ENCODE measurements around the gene QRICH2.
"Not testable (repeated sequence)": the region's sequence is repeated elsewhere in the genome, so short reads cannot be mapped to it uniquely, and the experiment has no call there.

QRICH2 gene

DNA sequence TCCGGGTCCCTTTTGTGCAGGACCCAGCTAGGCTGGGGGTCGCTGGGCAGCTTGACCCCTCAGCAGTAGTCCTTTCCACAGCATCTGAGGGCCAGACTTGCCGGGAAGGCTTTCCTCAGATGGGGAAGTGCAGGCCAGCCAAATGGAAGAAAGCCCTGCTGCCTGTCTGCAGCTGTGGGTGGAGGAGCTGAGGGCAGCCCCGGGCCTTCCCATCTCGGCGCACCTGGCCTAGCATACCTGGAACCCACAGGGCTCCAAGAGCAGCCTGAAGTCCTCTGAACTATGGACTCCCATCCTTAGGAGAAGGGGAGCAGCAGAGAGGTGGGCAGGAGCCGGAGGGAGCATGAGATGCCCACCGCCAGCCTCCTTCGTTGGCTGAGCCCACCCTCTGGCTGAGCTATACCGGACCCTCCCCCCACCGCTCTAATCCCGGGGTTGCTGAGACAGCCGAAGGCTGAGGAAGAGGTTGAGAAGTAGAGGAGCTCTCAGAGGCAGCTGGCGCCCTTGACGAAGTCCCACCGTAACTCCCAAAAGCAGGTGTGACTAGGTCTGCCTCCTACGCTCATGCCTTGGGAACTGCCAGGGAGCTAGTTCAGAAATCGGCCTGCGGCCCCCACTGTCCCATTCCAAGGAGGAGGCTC, 29.7 kb downstream of the QRICH2 start:
- no peak for DNase-seq (ENCODE audit: low spot score)

DNA sequence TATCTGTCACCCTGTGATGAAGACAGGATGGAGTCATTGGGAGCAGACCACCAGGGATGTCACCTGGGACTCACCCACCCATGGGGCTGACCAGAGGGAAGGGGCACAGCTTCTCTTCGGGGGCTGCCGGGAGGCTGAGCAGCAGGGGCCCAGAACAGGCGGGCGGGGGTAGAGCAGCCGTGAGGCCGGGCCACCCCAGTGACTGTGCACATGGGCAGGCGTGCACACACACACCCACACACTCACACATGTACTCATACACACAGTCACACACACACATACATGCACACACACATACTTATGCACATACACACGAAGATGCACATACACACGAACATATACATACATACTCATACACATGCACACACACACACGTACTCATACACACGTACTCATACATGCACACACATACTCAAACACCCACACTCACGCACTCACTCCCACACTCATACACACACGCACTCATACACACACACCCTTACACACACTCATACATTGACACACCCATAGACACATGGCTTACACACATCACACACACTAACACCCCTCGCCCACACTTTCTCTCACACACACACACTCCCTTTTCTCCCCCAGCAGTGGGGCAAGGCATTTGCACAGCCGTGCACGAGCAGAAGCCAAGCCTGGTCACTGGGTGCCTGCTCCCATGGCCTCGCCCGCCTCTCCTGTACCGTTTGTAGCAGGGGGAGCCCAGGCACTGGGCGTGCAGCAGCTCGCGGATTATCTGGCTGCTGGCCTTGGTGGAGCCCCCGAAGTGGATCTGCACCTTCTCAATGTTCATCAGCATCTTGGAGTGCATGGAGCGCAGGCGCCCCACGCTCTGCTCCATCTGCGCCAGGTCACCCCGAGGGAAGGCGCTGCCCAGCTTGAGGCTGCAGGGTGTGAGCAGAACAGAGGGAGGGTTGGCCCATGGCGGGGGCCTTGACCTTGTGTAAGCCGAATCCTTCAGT, 30.5 kb downstream of the QRICH2 start:
- DNase-seq (ENCODE audit: low spot score): no peak

DNA sequence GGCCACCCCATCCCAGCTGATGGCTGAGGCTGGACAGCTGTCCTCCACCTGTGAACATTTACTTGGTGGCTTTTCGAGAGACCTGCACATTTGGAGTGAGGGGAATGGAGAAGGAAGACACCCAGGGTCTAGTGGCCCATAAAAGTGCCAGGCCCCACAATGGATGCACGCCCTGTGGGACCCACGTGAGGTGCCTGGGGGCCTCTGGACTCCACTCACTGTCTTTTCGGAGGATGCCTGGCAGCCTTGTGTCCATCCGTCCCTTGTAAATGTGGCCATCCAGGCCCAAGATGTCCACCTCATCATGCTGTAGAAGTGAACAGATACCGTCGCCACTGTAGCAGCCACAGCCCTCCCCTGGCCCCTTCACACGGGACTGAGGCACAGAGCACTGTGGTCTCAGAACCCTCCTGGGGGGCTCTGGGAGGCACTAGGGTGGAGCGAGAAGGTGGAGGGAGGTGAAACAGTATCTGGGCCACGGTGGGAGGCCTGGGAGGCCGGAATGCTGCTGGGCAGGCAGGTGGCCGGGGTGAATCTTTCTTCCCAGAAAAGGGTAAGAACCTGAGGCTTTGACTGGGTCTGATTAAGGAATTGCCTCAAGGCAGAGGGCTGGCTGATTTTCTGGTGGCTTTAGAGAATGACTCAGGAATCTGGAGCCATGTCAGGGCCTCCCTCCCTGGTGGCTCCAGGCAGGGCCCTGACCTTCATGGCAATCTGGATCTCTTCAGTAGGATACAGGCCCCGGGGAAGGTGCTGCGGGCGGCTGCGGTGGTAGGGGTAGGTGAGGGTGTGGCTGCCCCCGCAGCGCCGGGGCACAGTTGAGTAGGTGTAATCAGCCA, 31.4 kb downstream of the QRICH2 start:
- peak; percentile 60 for DNase-seq (ENCODE audit: low spot score)

DNA sequence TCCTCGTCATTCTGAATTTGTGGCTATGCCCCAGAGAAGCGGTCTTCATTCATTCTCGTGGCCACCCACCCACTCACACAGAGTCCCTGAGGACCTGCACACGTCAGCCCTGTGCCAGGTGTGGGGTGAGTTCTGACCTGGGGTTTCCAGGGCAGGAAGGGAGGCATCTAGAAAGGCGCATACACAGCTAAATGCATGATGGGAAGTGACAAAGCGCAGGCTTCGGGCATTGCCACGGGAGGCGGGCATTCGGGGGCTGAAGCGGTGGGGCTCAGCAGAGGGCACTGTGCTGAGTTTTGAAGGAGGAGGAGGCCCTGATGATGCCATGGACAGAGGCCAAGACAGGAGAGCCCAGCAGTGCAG, 32.0 kb downstream of the QRICH2 start:
- no peak for DNase-seq (ENCODE audit: low spot score)

DNA sequence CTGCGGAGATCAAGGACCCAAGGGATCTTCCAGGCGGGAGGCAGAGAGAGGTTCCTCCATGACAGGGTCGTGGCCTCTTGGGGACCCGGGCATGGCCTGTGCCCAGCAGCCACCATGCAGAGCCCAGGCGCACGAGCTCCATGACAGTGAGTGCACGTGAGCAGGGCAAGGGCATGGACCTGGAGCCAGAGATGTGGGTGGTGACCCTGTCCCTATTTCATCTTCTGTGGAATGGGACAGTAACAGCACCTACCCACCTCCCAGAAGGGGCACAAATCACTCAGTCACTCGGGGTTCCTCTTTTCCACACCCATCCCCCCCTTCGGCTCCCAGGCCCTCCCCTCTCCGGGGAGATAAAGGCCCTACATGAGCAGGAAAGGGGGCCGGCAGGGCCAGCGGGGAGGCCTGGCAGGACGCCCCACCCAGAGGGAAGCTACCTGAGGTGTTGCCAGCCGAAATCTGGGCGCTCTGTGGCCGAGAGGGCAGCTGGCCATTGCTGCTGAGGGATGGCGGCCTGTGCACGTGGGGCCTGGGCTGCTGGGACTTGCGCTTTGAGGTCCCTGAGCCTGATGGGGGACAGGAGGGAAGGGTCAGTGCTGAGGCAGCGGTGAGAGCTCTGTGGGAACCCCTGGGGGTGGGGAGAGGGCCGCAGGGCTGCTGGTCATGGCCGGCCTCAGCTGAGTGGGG, 32.6 kb downstream of the QRICH2 start:
- no peak for DNase-seq (ENCODE audit: low spot score)

DNA sequence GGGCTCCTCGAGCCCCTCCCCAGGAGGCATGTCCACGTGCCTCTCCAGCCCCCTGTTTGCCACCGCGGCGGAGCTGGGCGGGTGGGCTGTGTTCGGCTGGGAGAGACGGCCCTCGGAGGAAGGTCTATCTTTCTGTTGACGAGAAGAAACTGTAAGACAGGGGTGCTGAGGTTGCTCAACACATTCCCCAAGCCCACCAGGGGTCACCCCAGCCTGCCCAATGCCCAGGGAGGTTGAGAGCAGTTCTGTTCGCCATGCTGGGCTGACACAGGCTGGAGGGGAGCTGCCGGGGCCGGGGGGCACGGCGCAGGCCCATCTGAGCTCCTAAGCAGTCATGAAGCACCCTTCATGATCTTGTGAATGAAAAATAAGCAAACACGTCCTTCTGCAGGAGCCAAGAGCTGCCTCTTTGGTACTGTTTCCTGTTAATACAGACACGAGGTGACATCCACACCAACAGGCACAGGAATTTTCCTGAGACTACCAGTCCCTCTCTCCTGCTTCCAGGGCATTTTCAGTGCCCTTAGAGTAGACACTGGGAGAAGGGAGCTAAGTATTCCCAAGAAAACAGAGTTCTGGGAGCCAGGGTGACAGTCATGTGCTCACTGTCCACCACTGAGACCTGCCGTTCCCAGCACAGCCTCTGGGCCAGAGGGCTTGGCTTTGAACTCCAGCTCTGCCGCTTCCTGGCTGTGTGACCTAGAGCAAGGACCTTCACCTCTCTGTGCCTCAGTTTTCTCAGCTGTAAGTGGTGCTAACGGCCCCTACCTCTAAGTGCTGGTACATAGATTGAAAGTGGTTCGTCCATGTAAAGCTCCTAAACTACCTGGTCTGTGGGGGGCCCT, 33.7 kb downstream of the QRICH2 start:
- DNase-seq (ENCODE audit: low spot score): no peak

DNA sequence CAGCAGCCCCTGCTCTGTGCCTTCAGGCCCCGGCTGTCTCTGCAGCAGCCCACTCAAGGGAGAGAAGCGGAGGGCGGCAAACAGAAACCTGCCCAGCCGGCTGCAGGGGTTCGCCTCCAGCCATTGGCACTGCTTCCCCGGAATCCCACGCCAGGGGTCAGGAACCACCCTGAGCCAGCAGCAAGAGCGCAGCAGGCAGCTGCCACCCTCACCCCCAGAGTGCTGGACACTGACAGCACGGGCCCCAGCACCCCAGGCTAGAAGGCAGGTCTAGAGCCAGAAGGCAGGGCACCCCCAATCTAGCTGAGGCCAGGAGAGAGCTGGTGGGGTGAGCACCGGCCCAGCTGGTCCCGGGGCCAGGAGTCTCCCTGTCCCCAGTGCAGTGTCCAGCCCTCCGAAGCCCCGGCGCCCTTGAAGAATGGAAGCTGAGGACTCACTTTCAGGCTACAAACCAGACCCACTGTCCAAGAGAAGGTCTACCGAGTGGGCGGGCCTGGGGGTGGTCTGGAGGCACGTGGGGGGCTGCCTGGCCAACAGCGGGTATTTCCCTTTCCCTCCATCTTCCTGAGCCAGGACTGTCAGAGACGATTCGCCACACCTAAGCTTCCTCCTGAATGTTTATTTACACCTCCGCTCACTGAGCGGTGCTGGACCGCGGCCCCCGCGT, 34.5 kb downstream of the QRICH2 start:
- DNase-seq (ENCODE audit: low spot score): no peak

DNA sequence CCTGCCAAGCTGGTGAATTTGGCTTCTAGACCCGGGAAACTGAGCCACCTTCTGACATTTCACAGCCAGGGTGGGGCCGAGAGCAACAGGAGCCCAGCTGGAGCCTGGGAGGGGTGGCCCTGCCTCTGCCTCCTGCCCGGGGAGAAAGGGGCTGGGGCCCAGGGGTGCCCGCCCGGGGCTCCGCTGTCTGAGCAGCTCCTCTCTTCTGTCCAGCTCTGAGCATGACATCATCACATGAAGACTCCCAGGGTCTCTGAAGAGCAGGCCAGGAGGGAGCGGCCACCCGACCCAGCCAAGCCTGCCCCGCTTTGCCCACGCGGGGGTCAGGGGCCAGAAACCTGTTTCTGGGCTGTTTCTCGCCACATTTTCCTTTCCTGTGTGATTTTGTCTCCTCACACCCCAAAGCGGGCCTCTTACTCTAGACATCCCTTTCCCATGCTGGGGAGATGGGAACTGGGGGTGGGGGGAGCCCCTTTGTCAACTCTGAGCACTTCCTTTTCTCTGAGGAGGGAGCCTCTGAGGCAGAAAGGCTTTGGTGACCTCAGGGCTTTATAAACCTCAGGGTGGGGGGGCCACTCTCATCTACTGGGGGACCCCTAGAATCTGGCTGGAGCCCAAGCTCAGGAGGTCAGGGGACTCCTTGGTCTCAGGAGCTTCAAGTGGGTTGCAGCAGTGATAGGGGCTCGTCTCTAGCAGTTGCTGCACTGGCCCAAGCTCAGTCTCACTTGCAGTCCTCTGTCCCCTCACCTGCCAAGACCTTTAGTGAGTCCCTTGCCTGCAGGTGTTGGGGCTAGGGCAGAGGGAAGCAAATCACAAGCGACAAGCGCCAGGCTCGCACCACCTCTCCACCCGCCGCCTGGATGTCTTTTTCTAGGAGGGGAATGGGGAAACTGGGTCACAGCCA, 35.3 kb downstream of the QRICH2 start:
- no peak for DNase-seq (ENCODE audit: low spot score)

DNA sequence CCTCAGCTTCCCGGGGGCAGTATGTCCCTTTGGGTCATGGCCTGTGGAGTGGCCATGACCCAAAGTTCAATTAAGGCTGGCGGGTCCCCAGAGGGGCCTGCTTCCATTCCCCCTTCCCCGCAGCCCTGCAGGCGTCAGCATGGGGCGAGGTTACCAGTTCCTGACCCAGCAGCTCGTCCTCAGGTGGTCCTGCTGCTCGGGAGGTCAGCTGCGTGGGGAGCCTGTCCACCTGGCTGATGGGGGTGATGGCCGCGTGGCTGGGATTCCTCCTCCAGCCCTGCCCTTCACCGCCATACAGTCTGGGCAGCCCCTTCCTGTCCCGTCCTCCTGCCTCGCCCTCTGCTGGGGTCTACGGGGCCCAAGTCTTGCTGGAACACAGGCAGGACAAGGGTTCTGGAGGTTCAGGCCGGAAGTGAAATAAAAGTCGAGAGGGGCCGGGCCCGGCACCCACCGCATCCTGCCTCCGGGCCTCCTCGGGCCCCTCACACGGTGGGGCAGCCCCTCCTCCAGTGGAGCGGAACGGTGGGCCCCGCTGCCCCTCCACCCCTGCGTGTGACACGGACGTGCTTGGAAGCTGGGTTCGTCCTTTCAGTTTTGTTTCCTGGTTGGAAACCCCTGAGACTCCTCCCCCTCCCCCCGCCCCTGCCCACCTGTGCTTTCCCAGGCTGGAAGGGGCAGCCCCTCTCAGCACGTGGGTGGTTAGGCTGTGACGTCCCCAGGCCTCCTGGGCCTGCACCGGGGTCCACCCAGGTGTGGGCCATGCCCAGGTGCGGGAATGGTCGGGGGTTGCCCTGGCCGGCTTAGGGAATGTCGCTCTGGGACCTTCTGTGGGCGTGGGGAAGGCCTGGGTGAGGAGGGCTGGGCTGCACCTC, 36.2 kb downstream of the QRICH2 start:
- DNase-seq (ENCODE audit: low spot score): no peak

DNA sequence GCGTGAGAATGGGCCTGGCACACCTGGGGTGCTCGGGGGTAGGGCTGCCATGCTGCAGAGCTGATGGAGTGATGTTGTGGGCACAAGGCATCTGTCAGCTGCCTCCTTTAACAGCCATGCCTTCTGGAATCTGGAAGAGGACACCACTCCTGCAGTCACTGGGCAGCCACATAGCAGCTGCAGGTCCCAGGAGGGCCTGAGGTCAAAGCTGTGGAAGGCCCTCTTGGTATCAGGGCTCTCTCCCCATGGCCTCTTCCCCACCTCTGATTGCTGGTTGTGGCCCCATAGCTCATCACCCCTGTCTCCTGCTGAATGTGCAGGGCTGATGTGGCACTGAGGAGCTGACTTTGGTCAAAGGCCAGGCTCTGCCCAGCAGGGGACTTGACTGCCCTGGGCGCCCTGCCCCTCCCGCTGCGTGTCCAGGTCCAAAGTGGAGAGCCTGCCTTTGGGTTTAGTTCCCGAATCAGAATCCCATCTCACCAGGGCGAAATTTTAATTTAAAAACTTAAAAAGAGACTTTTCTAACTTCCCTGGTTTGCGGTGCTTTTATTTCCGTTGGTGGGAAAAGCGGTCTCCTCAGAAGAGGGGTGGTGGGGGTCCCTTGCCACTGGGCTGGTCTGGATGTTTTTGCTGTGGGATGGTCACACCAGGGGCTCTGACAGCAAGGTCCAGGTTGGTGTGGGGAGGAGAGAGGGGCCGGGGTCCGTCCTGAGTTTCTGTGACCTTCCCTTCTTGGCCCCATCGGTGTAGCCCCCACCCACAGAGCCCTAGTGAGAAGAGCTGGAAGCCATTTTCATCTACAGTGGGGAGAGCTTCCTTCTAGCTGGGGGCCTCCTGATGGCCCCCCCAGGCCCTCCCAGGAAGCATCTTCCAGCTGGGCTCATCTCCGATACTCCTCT, 37.1 kb downstream of the QRICH2 start:
- DNase-seq (ENCODE audit: low spot score): no peak

DNA sequence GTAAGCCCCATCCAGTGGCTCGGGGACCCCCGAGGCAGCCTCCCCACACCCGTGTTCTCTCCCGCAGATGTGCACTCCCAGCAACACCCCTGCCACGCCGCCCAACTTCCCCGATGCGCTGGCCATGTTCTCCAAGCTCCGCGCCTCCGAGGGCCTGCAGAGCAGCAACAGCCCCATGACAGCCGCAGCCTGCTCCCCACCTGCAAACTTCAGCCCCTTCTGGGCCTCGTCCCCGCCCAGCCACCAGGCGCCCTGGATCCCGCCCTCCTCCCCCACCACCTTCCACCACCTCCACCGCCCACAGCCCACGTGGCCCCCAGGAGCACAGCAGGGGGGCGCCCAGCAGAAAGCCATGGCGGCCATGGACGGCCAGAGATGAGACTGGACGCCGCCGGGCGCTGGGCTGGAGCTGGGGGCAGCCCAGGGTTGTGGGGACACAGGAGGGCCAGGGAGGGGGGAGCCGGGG, 37.9 kb downstream of the QRICH2 start:
- no peak for DNase-seq (ENCODE audit: low spot score)

DNA sequence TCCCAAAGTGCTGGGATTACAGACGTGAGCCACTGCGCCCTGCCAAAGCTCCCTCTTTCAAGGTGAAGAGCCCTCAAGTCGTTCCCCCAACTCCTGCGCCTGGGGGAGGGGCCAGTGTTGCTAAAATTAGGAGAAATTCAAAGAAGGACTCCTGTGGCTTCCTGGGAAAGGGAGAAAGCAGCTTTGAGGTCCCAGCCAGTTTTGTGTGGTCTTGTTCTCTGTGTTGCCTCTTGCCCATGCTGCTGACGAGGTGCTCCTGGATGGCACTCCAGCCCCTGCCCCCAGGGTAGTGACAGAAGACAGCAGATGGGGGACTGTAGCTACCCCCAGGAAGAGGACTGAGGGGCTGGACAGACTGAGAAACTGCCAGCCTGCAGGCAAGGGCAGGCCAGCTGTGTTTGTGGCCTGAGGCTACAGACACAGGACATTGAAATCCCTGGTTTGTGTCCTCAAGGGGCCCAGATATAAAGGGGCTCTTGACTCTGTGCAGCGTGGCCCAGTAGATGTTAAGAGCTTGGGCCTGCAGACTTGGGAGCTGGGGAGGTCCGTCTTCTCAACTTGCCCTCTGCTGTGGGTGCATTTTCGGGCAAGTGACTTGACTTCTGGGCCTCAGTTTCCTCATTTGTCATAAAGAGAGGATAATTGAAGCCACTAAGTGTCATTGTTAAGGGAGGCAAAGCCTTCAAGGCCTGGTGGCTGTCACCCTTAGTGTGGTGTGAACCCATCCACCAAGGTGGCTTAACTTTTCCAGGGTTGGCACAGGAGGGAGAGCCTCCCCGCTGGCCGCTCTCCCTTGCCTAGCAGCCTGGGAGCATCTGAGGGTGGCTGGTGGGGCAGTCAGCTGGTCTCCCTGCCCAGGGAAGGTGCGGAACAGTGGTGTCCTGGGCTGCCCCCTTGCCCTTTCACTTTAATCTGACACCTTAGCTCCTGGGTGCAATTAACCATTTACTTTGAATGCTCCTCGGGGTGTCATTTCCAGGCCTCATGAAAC, 38.8 kb downstream of the QRICH2 start:
- no peak for DNase-seq (ENCODE audit: low spot score)

DNA sequence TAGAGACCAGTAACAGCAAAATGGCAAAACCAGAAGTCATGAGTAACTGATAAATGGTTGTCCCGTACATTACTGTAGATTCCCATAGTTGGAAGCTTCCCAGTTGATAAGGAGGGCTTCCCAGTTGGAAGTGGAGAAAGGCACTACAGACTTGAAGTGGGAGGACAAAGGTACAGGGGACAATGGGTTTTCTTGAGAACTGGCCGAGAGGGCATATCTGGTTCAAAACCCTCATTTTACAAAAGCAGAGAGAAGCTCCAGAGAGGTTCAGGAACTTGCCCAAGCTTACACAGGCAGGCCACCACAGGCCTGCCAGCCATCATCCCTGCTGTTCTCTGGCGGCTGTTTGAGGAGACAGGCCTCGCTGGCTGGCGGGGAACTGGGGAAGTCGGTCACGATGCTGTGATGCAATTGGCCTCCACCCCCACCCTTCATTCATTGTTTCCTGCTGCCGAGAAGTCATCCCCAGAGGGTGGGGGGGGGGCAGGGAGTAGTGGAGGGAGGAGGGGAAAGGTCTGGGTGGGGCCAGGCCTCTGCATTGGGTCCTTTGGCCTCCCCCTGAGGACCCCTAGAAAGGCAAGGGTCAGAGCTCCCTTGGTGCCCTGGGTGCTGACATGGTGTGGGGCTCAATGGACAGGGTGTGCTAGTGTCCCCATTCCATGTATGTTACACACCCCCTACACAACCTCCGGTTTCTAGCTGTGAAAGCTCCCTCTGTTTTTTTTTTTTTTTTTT, 39.9 kb downstream of the QRICH2 start:
- DNase-seq (ENCODE audit: low spot score): no peak

DNA sequence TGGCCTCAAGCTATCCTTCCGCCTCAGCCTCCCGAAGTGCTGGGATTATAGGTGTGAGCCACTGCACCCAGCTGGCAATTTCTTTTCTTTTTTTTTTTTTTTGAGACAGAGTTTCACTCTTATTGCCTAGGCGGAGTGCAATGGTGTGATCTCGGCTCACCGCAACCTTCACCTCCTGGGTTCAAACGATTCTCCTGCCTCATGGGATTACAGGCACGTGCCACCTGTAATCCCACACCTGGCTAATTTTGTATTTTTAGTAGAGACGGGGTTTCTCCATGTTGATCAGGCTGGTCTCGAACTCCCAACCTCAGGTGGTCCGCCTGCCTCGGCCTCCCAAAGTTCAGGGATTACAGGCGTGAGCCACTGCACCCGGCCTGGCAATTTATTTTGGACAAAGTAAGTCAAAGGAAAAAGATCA, 40.5 kb downstream of the QRICH2 start:
- DNase-seq (ENCODE audit: low spot score): not testable (repeated sequence)

DNA sequence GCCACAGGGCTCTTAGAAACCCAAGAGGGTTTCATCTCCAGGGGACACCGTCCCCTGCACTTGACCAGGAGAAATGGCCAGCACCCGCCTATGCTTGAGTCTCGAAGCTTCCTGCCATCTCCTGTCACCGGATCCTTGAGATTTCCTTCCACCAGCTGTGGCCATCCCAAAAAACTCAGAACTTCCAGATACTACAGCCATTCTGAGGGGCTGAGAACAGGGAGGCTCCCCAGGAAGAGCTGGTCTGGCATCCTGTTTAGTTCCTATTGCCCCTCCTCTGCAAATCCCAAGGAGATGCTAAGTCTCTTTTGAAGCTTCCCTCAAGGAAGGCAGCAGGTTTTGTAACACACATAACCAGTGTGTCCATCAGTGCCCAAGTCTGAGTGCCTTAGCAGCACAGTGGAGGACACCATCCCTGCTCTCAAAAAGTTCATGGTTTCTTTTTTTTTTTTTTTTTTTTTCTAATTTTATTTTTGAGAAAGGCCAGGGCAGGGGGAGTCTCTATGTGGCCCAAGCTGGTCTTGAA, 41.0 kb downstream of the QRICH2 start:
- DNase-seq (ENCODE audit: low spot score): no peak
